NCI-H1092 treated with DMSO at 0.1 percent for 48 hours (cell line): Measurements from ENCODE around the gene MAPKAP1.
"Not testable (repeated sequence)": the region's sequence is repeated elsewhere in the genome, so short reads cannot be mapped to it uniquely, and the experiment has no call there.

Experiments
- DNase-seq: peaks from one replicate; lab custom pipeline; 2025; lab: John Stamatoyannopoulos, UW

The MAPKAP1 gene

GRCh38 chr9:125604196-125604595 lies 102.8 kb downstream of the MAPKAP1 start:
- DNase-seq, result no peak

- DNase-seq, result no peak
These were observed 103.5 kb downstream of the MAPKAP1 start for GRCh38 chr9:125603478-125604021.

- no peak for DNase-seq
These were observed 105.0 kb downstream of the MAPKAP1 start for GRCh38 chr9:125601961-125602360.

GRCh38 chr9:125600194-125600593 lies 106.8 kb downstream of the MAPKAP1 start:
- no peak for DNase-seq

- no peak for DNase-seq
These were observed 112.8 kb downstream of the MAPKAP1 start for GRCh38 chr9:125594223-125594610.

GRCh38 chr9:125593581-125594222 lies 113.3 kb downstream of the MAPKAP1 start:
- no peak for DNase-seq

GRCh38 chr9:125591888-125592287 lies 115.1 kb downstream of the MAPKAP1 start:
- no peak for DNase-seq

GRCh38 chr9:125591245-125591644 lies 115.8 kb downstream of the MAPKAP1 start:
- no peak for DNase-seq

GRCh38 chr9:125589287-125589686 lies 117.7 kb downstream of the MAPKAP1 start:
- DNase-seq, result no peak

GRCh38 chr9:125587819-125588460 lies 119.1 kb downstream of the MAPKAP1 start:
- no peak for DNase-seq

GRCh38 chr9:125586172-125586511 lies 120.9 kb downstream of the MAPKAP1 start:
- DNase-seq, result peak; percentile 65

GRCh38 chr9:125585503-125586171 lies 121.4 kb downstream of the MAPKAP1 start:
- no peak for DNase-seq

- no peak for DNase-seq
These were observed 126.2 kb downstream of the MAPKAP1 start for GRCh38 chr9:125580701-125581286.

GRCh38 chr9:125579030-125579932 lies 127.7 kb downstream of the MAPKAP1 start:
- DNase-seq, result no peak

- no peak for DNase-seq
These were observed 132.7 kb downstream of the MAPKAP1 start for GRCh38 chr9:125574126-125574877.

GRCh38 chr9:125572461-125572860 lies 134.5 kb downstream of the MAPKAP1 start:
- not testable (repeated sequence) for DNase-seq

- DNase-seq, result not testable (repeated sequence)
These were observed 135.2 kb downstream of the MAPKAP1 start for GRCh38 chr9:125571824-125572223.

GRCh38 chr9:125570246-125570645 lies 136.8 kb downstream of the MAPKAP1 start:
- DNase-seq, result no peak

GRCh38 chr9:125568621-125569020 lies 138.4 kb downstream of the MAPKAP1 start:
- no peak for DNase-seq

- not testable (repeated sequence) for DNase-seq
These were observed 141.0 kb downstream of the MAPKAP1 start for GRCh38 chr9:125566051-125566450.

GRCh38 chr9:125565126-125565525 lies 141.9 kb downstream of the MAPKAP1 start:
- no peak for DNase-seq
